ENCODE results near the gene NOX5.
"Not testable (repeated sequence)": the region's sequence is repeated elsewhere in the genome, so short reads cannot be mapped to it uniquely, and the experiment has no call there.

NOX5 gene

DNA sequence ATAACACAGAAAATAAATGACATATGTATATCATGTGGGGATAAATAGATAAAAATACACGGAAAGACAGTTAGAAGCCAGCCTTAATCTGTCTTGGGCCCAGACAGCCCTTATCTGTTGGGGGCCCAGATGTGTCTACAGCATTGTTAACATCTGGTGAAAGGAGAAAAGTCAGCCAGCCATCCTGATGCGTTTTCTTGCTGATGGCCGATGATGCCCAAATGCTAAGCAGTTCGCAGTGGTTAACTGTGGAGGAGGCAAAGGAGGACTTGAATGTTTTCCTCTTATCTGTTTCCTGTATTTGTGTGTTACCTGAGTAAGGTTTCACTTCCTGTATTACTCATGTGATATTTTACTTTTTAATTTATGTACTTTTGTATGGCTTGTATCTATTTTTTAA is 46.2 kb downstream of the NOX5 start:
- peak; percentile 26 for DNase-seq

DNA sequence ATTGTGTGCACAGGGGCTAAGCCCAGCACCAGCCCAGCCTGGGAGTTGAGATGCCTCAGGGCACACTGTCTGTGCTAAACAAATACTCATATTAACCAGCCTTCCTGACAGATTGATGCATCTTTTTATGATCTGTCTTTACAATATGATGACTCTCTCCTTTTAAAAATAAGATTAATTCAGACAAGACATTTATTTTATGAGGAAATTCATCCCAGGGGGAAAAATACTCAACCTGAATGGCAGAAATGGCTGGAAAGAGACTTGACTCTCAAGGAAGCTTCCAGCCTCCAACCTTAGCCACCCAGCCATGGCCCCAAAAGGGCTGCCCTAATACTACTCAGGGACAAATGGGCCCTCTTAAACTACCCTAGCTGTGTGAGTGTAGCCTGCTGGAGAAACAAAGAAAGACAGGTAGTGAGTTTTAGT is 46.9 kb downstream of the NOX5 start:
- no peak for DNase-seq

DNA sequence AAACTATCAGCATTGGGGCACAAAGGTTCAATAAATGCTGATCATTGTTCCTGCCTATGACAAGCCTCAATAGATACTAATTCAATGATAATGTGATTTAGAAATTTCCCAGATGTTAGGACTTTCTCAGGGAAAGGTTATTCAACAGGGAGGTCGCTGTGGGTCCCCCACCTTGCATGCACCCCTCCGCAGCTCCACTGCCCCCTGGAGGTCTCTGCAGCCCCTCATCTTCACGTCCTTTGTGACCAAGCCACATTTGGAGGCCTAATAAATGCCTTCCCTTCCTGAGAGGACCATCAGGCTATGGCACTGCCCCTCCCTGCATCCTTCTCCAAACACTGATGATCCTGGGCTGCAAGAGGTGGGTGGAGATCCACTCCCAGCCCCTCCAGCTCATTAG is 50.2 kb downstream of the NOX5 start:
- no peak for DNase-seq

DNA sequence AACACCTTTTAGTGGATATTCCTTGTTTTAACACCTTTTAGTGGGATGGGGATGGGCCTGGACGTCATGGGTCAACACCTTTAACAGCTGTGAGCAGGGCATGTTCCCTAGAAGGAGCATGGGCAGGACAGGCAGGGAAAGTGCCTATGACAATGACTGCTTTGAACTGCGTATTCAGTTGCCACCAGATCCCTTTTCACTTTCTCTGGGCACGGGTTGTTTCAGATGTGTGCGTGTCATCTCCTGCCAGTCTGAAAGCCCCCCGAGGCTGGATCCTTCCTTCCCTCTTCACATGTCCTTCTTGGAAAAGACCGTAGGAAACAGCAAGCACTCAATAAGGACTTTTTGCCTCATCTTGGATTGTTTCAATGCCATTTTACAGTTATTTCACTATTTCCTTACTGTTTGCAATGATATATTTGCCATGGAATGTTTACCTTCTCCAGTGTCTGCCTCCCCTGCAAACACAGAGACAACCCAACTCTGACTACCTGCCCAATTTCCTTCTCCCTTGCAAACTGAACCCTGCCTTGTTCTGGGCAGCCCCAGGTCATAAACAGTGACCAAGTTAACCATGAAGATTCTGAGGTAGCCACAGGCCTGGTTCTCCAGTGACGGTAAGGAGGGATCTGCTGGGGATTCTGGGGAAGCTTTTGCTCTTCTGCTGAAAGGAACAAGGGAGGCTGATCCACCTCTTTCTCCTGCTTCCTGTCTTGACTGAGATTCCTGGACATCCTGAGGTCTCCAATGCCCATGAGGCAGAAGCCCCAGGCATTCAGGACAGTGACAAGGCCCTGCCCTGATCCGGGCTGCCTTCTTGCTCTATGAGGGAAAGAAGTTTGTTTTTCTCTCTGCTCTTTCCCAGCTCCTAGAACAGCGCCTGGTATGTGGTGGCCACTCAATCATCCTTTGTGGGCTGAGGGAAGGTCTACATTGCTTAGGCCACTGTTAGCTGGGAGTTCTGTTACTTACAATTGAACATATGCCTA is 51.8 kb downstream of the NOX5 start:
- no peak for DNase-seq

DNA sequence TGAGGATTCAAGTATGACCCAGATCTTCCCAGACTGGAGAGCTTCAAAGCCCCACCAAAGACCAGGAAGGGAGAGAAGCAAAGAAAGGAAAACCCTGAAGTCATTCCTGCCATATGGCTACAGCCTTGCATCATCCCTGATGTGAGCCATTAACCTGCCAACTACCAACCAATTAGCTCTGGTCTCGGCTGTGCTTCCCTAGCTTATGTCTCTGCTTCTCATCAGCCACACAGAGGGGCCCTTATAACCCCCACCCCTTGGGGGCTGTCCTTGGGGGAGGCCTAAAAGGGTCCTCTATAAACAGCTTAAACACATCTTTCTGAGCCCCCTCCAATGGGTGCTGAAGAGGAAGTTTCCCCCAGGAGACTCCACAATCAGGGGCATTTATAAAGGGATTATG is 52.8 kb downstream of the NOX5 start:
- no peak for DNase-seq

DNA sequence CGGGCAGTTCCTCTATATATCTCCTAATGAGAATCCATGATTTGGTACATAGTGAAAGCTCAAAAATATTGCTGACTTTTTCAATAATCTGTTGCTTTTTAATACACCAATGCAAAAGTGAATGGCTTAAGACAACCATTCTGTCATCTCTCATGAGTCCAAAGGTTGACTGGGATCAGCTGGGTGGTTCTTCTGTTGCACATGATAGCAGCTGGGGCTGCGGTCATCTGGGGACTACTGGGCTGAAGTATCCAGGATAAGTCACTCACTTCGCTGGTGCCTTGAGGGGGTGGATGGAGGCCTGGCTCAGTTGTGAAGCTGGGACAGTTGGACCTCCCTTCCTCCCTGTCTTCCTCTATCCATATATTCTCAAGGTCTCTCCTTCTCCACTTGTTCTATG is 53.7 kb downstream of the NOX5 start:
- DNase-seq = no peak

DNA sequence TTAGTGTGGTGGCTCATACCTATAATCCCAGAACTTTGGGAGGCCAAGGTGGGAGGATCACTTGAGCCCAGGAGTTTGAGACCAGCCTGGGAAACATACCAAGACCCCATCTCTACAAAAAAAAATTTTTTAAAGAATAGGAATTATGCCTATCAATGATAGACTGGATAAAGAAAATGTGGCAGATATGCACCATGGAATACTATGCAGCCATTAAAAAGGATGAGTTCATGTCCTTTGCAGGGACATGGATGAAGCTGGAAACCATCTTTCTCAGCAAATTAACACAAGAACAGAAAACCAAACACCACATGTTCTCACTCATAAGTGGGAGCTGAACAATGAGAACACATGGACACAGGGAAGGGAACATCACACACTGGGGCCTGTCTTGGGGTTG is 54.8 kb downstream of the NOX5 start:
- not testable (repeated sequence) for DNase-seq

DNA sequence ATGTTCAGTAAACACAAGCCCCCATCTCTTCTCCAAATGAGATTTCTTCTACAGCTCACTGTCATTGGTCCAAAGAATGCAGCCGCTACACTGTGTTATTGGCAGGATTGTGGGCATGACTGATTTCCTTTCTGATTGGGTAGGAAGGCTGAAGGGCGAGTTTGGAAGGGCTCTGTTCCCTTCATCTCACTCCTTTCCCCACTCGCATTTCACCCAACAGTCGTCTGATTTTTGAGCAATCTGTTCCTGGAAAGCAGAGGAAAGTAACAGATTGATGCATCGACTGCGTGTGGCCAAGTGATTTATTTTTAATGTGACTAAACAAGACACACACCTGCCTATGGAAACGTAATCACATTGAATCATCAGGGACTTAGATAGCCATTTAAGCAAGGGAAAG is 55.5 kb downstream of the NOX5 start:
- no peak for DNase-seq

DNA sequence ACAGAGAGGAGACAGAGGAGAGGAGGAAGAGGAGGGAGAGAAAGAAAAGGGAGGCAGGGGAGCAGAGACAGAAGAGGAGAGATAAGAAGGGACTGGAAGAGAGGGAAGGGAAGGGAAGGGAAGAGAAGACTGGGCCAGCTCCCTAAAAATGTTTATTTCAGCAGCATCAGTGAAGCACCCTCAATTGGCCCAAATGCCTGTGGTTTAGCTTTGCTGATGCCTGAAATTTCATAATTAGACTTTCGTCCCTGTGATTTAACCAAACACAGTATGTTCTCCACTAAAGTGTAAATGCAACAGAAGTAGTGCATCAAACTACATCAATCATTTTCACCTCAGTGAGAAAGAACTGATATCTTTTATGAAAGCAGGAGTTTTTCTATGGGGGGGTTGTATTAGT is 55.9 kb downstream of the NOX5 start:
- no peak for DNase-seq

DNA sequence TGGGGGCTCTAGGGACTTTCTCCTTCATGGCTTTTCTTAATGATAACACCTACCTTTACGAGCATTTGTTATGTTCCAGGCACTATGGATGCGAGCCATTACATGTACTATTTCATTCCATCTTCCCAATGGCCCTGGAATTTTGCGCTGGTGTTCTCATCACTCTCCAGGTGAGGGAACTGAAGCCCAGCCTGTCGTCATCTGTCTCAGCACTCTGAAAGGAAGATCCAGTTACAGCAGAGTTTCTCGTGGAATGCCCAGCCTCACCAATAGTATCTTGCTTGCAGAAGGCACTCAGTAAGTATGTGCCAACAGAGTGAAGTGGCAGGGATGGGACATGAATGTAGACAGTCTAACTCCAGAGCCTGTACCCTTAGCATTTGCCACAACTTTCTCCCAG is 56.8 kb downstream of the NOX5 start:
- DNase-seq = no peak

DNA sequence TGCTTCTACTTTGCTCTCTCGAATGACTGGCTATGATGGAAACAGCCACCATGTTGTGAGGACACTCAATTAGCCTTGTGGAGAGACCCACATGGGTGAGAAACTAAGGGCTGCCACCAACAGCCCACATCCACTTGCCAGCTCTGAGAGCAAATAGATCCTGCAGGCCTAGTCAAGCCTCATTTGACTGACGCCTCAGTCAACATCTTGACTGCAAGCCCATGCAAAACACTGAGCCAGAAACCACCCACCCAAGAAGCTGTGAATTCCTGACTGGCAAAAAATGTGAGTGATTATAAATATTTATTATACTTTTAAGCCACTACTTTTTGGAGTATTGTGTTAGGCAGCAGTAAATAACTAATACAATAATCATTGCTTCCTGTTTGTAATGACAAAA is 58.4 kb downstream of the NOX5 start:
- DNase-seq = no peak

DNA sequence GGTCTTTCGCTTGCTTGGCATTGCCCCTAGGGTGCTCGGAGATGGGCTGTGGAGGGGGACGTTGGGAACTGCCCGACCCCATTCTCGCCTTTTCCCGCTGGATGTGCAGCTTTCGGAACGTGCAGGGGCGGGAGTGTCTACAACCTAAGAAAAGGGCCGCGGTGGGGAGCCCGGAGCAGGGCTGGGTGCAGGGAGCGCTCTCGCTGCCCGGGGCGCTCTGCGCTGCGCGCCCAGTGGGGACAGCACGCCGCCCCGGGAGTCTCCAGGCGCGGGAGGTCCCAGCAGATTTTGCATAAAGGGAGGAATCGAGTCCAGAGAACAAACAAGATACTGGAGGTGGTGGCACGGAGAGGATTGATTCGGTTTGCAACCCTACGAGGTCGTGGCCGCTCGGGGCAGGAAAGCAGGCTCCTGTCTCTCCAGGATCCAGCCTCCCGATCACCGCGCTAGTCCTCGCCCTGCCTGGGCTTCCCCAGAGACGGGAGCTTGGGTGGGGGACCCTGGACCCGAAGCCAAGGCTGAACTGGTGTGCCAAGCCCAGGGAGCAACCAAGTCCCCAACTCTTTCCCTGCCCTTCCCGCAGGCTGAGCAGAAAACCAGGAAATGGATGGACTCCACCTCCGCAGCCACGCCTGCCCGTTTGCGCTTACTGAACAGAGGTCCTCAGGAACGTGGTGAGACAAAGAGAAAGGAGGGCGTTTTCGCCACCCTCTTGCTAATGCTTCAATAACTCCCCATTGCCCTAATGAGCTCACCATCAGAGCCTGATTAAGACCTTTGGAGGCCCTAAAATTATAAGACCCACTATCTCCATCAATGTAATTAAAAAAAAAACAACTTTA is 59.7 kb downstream of the NOX5 start:
- DNase-seq = no peak

DNA sequence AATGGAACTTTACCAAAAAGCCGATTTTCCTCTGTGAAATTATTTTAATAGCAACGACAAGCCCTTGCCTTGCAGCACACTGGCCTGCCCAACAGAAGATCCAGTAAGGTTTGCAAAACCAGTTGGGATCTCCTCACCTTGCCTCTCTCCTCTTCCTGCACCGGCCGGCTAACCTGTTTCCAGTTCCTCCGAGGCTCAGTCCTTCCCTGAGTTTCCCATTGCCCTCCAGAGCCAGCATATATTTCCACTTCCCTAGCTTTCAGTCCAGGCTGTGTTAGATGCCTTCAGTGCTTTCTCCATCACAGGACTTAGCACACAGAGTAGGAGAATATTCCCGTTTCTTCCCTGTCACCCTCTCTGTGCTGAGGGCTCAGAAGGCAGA is 60.3 kb downstream of the NOX5 start:
- DNase-seq = no peak

DNA sequence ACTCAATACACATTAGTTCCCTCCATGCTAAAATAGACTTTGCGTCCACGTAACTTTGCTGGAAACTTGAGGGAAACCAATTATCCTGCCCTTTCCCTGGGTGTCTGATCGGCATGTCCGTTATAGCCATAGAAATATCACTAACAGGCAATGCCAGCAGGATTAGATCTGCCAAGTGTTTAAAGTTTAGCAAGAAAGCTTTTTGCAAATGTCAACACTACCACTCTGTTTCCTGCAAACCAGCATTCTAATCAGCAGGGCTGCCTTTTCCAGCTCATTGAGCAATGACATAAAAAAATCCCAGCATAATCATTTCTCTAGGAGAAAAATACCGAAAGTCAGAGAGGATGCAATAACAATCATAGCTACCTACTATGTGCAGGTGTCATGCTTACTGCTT is 60.9 kb downstream of the NOX5 start:
- no peak for DNase-seq

DNA sequence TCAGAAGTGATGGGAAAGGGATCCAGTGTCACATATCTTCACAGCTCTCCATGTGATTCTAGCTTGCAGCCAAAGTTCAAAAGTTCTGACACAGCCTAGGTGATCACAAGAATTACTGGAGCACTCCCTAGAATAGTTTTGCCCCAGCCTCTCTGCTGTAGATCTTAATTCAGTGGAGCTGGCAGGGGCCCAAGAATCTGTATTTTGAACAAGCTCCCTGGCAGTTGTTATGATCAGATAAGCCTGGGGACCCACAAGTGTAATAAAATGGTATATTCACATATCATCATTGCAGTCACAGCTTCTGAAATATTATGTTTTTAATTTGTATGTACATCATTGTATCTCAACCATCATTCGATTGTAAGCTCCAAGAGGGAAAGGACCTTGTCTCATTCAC is 62.3 kb downstream of the NOX5 start:
- DNase-seq = no peak

DNA sequence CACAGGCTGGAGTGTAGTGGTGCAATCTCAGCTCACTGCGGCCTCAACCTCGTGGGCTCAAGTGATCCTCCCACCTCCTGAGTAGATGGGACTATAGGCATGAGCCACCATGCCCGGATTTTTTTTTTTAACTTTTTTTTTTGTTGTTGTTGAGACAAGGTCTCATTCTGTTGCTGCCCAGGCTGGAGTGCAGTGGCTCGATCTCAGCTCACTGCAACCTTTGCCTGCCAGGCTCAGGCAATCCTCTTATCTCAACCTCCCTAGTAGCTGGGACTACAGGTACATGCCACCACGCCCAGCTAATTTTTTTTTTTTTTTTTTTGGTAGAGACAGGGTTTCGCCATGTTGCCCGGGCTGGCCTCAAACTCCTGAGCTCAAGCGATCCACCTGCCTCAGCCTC is 64.1 kb downstream of the NOX5 start:
- no peak for DNase-seq

DNA sequence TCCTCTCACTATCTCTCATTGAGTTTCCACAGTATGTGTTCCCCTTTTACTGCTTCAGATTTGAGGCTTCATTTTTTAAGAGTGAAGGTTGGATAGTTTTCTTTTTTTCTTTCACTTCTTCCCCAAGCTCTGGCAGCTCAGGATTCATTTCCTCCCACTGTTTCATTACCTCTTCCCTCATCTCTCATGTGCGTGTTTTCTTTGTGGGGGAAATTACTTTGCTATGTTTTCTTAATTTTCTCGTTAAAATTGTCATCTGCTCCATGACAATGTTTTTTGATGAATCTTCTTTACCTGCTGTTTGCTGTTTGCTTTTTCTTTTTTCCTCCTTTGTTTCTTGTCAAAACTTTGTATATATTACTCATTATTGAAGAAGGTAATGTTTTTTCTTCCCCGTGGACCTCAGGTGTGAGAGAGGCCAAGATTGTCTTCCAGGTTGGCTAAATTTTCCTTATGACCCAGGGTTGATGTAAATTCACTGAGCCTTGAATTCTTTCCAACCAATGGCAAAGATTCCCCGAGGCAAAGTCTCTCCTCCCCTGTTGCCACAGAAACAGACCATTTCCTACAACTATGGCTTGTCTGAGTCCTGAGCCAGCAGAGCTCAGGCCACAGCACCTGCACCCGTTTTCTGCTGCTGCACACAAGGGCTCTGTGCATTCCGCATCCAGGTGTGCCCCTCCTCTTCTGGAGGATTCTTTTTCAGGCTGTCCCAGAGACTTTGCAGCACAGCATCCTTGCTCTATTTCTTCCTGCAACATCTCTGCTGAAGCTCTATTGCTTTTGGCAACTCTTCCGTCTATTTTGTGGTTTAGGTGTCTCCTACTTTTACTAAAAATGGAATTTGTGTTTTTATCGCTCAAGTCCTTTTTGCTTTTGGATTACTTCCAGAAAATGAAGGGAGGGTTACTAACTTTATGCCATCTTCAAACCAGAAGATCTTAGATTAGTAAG is 66.1 kb downstream of the NOX5 start:
- DNase-seq = no peak

DNA sequence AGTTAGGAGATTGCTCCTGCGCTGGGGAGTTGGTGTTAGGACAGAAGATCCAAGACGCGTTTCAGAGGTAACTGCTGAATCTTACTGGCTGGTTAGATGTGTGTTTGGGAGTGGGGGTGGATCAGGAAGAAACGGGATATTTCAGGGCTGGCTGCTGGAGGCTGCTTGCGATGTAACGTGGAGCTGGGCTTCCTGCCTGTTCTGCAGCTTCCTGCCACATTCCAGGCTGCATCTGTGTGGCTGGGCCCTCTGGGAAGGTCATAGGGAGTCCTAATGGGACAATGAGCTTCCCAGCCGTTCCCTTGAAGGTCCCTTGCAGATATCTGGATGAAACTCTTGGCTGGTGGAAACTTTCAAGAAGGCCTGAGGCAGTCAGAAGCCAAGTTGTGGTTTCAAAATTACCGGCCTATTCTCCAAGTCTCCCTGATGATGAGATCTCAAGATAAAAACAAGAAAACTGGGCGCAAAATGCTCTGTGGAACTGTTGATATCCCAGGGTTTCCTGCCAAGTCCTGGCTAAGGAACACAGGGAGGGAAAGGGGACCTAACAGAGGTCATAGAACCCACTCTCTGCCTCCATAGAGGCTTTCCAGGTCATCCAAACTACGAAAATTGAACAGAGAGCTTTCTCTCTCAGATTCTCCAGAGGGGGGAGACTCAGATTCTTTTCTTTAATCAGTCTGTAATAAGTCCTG is 67.0 kb downstream of the NOX5 start:
- no peak for DNase-seq

DNA sequence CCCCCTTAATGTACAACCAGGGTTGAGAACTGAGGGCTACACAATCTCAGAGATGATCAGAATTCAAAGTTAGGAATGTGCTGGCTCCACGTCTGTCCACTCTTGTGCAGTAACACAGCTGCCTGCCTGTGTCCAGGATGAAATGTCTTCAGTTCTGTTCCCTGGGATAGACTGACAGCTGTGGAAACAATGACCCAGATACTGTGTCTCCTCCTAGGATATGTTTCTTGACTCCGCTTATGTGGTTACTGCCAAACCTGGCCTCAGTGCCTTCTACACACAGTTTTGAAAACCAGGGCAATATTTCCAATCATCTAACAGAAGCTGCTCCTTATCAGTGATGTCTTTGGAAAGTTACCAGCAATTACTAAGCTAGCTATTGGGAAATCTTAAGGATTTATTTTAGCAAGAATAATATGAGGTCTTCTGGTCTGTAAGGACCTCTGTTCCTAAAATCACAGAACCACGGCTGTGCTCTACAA is 67.6 kb downstream of the NOX5 start:
- DNase-seq = no peak

DNA sequence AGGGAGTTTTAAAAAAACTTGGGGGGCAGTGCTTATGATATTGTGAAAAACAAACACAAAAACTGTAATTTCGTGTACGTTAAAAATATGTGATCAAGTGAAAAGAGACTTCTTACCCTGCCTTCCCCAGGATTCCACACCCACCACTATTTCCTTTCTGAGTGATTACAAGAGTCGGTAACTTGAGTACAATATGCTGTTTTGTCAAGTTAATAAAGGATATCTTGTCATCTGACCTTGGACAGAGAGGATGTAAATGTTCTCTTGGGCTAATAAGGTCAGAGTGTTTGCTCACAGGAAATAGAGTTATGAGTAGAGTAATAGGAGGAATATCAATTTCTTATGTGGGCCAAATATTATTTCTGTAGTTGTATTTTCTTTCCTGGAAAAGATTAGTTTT is 68.1 kb downstream of the NOX5 start:
- DNase-seq = no peak

DNA sequence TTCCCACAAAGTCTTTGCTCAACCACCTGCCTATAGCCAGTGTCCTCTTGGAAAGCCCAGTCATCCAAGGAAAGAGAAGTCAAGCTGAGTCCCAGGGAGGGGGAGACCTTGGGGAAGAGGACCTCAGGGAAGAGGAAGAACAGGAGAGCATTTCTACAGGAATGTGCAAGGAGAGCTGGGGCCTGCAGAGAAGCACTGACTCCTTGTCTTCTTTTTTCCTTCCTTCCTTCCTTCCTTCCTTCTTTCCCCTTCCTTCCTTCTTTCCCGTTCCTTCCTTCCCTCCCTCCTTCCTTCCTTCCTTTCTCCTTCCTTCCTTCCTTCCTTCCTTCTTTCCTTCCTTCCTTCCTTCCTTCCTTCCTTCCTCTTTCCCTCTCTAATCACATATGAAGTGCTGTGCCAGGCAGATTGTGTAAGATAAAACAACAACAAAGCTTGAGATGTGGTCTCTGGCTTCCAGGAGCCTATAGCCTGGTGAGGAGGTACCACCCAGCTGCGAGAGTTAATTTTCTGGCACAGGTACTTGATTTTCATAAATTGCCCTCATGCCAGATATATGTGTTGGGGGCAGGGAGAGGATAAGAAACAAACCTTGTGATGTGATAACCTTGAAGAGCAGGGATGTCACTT is 70.0 kb downstream of the NOX5 start:
- no peak for DNase-seq

Data from CD4-positive, alpha-beta T cell treated with Interleukin-4 for 4 hours (primary cell).